Prostate gland (tissue), 2 donors: ENCODE data around the gene ARHGAP26. TPM values are rescaled to one million over a fixed set of nuclear protein-coding genes. Genes with fewer than 3 reads are reported as not detected.

ENCODE experiments used
- DNase-seq: peaks from one replicate; pipeline ENCODE4 v3.0.0-alpha.2; 2019; ENCODE audit warnings: low spot score
- H3K27ac ChIP-seq, 2 donors: fragments of 200-600 bp; sonication (generic); 2 replicates each; pipeline ENCODE4 v1.5.1; 2017 to 2019
- H3K27me3 ChIP-seq: fragments of 200-600 bp; sonication (generic); replicated peaks from 2 replicates; pipeline ENCODE4 v1.5.1; 2019; ENCODE audit not compliant: insufficient read depth
- H3K36me3 ChIP-seq, 2 donors: fragments of 200-600 bp; sonication (generic); 1 replicate in 1 of 2; 2 replicates in 1 of 2; pipeline versions ENCODE4 v1.5.1 to v1.8.1; 2017 to 2019
- H3K4me1 ChIP-seq: fragments of 200-600 bp; sonication (generic); replicated peaks from 2 replicates; pipeline ENCODE4 v1.5.1; 2019
- H3K4me3 ChIP-seq, 2 donors: fragments of 200-600 bp; sonication (generic); 2 replicates each; pipeline ENCODE4 v1.5.1; 2017 to 2019
- H3K9me3 ChIP-seq: fragments of 200-600 bp; sonication (generic); 2 replicates; pipeline ENCODE4 v1.5.1; 2017
- CTCF ChIP-seq, 4 experiments: fragments of 200-600 bp in 2 of 4; fragments of 450-650 bp in 2 of 4; sonication (generic) in 2 of 4; IDR thresholded peaks; 1 replicate in 3 of 4; 2 replicates in 1 of 4; pipeline ENCODE4 v1.5.1; 2016 to 2019; ENCODE audit warnings: antibody characterized with exemption in 4 of 4, mild to moderate bottlenecking in 2 of 4, moderate library complexity in 2 of 4
- POLR2A ChIP-seq: fragments of 450-650 bp; IDR thresholded peaks from one replicate; pipeline ENCODE4 v1.6.1; 2016; ENCODE audit warnings: antibody characterized with exemption, mild to moderate bottlenecking
- POLR2AphosphoS5 ChIP-seq: sonication (generic); formaldehyde crosslinking; IDR thresholded peaks from one replicate; pipeline ENCODE4 v1.6.1; 2017; ENCODE audit warnings: antibody characterized with exemption
- WGBS: methylation state at CpG from one replicate; pipeline ENCODE4 v1.1.5; 2018; 5-methylcytosine and 5-hydroxymethylcytosine counted together
- intact Hi-C: fragments of 100-400 bp; cut with DNase I; formaldehyde crosslinking; loops from one replicate; pipeline ENCODE4 v1.14.2; 2022
- total RNA-seq, 2 donors: library from RNA; depleted of rRNA; stranded (reverse); fragments of >200 nt; gene quantifications; one replicate each; pipeline ENCODE4 v1.1.0, GENCODE V29; 2016

Gene ARHGAP26
- total RNA-seq, 2 donors from 2014 or later = 11.7 to 39.8 TPM

- H3K4me1 ChIP-seq = no peaks in the 10 kb centered on the region
- intact Hi-C loops = no loop called here
- no peak overlapping the region for H3K27ac ChIP-seq
Measured at GRCh38 chr5:142833517-142834449, 63.6 kb downstream of the ARHGAP26 start.

GRCh38 chr5:142834504-142834903, 64.3 kb downstream of the ARHGAP26 start:
- TF ChIP-seq CTCF (IDR thresholded peaks at IDR 0.05) = no peak
- TF ChIP-seq POLR2AphosphoS5 = no peak
- TF ChIP-seq POLR2A = no peak
- Histone ChIP-seq H3K4me3 (no peak overlapping the region), H3K27ac (no peak overlapping the region), H3K36me3 (no peaks in the 10 kb centered on the region), H3K27me3 (no peaks in the 10 kb centered on the region), H3K9me3 (no peaks in the 10 kb centered on the region), H3K4me1 (no peaks in the 10 kb centered on the region)
- no peak for DNase-seq
- intact Hi-C loops = no loop called here
- WGBS = 85% methylated on average over 4 of the region's 4 CpGs

More at GRCh38 chr5:142833517-142834449, 63.6 kb downstream of the ARHGAP26 start:
- Histone ChIP-seq H3K9me3 (no peaks in the 10 kb centered on the region), H3K4me3 (no peak overlapping the region), H3K36me3 (no peaks in the 10 kb centered on the region), H3K27me3 (no peaks in the 10 kb centered on the region)
- DNase-seq = no peak
- WGBS = 93% methylated on average over 7 of the region's 7 CpGs
- TF ChIP-seq POLR2A (no peak), CTCF (IDR thresholded peaks at IDR 0.05) (no peak), POLR2AphosphoS5 (no peak)

GRCh38 chr5:142835540-142835939, 65.4 kb downstream of the ARHGAP26 start:
- Histone ChIP-seq H3K9me3 (no peaks in the 10 kb centered on the region), H3K4me1 (no peaks in the 10 kb centered on the region), H3K4me3 (no peak overlapping the region), H3K27ac (no peak overlapping the region), H3K27me3 (no peaks in the 10 kb centered on the region), H3K36me3 (no peaks in the 10 kb centered on the region)
- intact Hi-C loops = no loop called here
- DNase-seq = no peak
- TF ChIP-seq POLR2A (no peak), POLR2AphosphoS5 (no peak), CTCF (IDR thresholded peaks at IDR 0.05) (no peak)
- WGBS = 100% methylated on average over 1 of the region's 1 CpG

- Histone ChIP-seq H3K27ac (no peak overlapping the region), H3K9me3 (no peaks in the 10 kb centered on the region), H3K4me3 (no peak overlapping the region), H3K27me3 (no peaks in the 10 kb centered on the region), H3K4me1 (no peaks in the 10 kb centered on the region), H3K36me3 (no peaks in the 10 kb centered on the region)
- no peak for TF ChIP-seq POLR2AphosphoS5
- TF ChIP-seq CTCF (IDR thresholded peaks at IDR 0.05) = no peak
- no peak for TF ChIP-seq POLR2A
- no peak for DNase-seq
- WGBS = 71% methylated on average over 2 of the region's 2 CpGs
- intact Hi-C loops = no loop called here
Measured at GRCh38 chr5:142836048-142836447, 65.9 kb downstream of the ARHGAP26 start.
